ENCODE measurements around the gene NUP35.
"Not testable (repeated sequence)": the region's sequence is repeated elsewhere in the genome, so short reads cannot be mapped to it uniquely, and the experiment has no call there.

The NUP35 gene

GRCh38 chr2:183148955-183149354 lies 24.7 kb downstream of the NUP35 start:
- DNase-seq = no peak

- no peak for DNase-seq
Measured at GRCh38 chr2:183149489-183149888, 25.2 kb downstream of the NUP35 start.

GRCh38 chr2:183152280-183152679 lies 28.0 kb downstream of the NUP35 start:
- DNase-seq = not testable (repeated sequence)

GRCh38 chr2:183153967-183154366 lies 29.7 kb downstream of the NUP35 start:
- no peak for DNase-seq

GRCh38 chr2:183154772-183155171 lies 30.5 kb downstream of the NUP35 start:
- DNase-seq = not testable (repeated sequence)

GRCh38 chr2:183157131-183157530 lies 32.9 kb downstream of the NUP35 start:
- no peak for DNase-seq

GRCh38 chr2:183162362-183162761 lies 38.1 kb downstream of the NUP35 start:
- DNase-seq = no peak

- DNase-seq = no peak
Measured at GRCh38 chr2:183163821-183164649, 39.8 kb downstream of the NUP35 start.

GRCh38 chr2:183164650-183165015 lies 40.4 kb downstream of the NUP35 start:
- no peak for DNase-seq

- DNase-seq = no peak
Measured at GRCh38 chr2:183166210-183166609, 42.0 kb downstream of the NUP35 start.

GRCh38 chr2:183166976-183167375 lies 42.7 kb downstream of the NUP35 start:
- not testable (repeated sequence) for DNase-seq

GRCh38 chr2:183172220-183172887 lies 48.1 kb downstream of the NUP35 start:
- DNase-seq = no peak

GRCh38 chr2:183179156-183179555 lies 54.9 kb downstream of the NUP35 start:
- no peak for DNase-seq

- DNase-seq = no peak
Measured at GRCh38 chr2:183185534-183185933, 61.3 kb downstream of the NUP35 start.

- DNase-seq = no peak
Measured at GRCh38 chr2:183186296-183186695, 62.1 kb downstream of the NUP35 start.

- no peak for DNase-seq
Measured at GRCh38 chr2:183186766-183187165, 62.5 kb downstream of the NUP35 start.

GRCh38 chr2:183192343-183192742 lies 68.1 kb downstream of the NUP35 start:
- no peak for DNase-seq

- DNase-seq = no peak
Measured at GRCh38 chr2:183193904-183194303, 69.7 kb downstream of the NUP35 start.

GRCh38 chr2:183195397-183195796 lies 71.2 kb downstream of the NUP35 start:
- no peak for DNase-seq

- DNase-seq = no peak
Measured at GRCh38 chr2:183195998-183196409, 71.8 kb downstream of the NUP35 start.

GRCh38 chr2:183204397-183204796 lies 80.2 kb downstream of the NUP35 start:
- DNase-seq = no peak

GRCh38 chr2:183207110-183207509 lies 82.9 kb downstream of the NUP35 start:
- no peak for DNase-seq

- no peak for DNase-seq
Measured at GRCh38 chr2:183209395-183210028, 85.3 kb downstream of the NUP35 start.
